Natural killer cell treated with Interleukin-12 subunit alpha and Interleukin-12 subunit beta and Interleukin-15 and Interleukin-18, amount 100 ng/mL, for 72 hours (primary cell): ENCODE measurements around the gene NLRP9. TPM values are rescaled to one million over a fixed set of nuclear protein-coding genes. Genes with fewer than 3 reads are reported as not detected.
"Not testable (repeated sequence)": the region's sequence is repeated elsewhere in the genome, so short reads cannot be mapped to it uniquely, and the experiment has no call there.

Experiments
- ATAC-seq, 2 donors: fragments of 150-1000 bp; cut with Tn5 transposase in 1 of 2; sonication (Bioruptor Pico), chemical (Tn5 transposase) in 1 of 2; 2 replicates each; pipeline ENCODE4 v1.10.0; 2021
- DNase-seq: peaks from one replicate; pipeline ENCODE4 v3.0.0; 2022; ENCODE audit warnings: low spot score
- H3K27ac Mint-ChIP-seq, 2 donors: 1 replicate in 1 of 2; 2 replicates in 1 of 2; pipeline ENCODE4 v1.8.0; 2022; ENCODE audit warnings: mixed read lengths in 2 of 2, mild to moderate bottlenecking in 1 of 2, moderate library complexity in 1 of 2
- H3K27me3 Mint-ChIP-seq, 2 donors: 1 replicate in 1 of 2; 2 replicates in 1 of 2; pipeline ENCODE4 v1.8.0; 2022; ENCODE audit warnings: mixed read lengths in 2 of 2
- H3K36me3 Mint-ChIP-seq: one replicate; pipeline ENCODE4 v1.8.0; 2022; ENCODE audit warnings: mixed read lengths
- H3K4me1 Mint-ChIP-seq, 2 donors: 1 replicate in 1 of 2; 2 replicates in 1 of 2; pipeline ENCODE4 v1.8.0; 2022; ENCODE audit warnings: low read depth in 2 of 2, mixed read lengths in 2 of 2, mild to moderate bottlenecking in 1 of 2
- H3K4me3 Mint-ChIP-seq: one replicate; pipeline ENCODE4 v1.8.0; 2022; ENCODE audit warnings: mixed read lengths
- H3K9me3 Mint-ChIP-seq: 2 replicates; pipeline ENCODE4 v1.8.0; 2022; ENCODE audit warnings: mixed read lengths
- total RNA-seq, 2 donors: library from RNA; stranded (reverse); gene quantifications; one replicate each; pipeline ENCODE4 v1.2.3, GENCODE V29; 2022

NLRP9 gene
- not detected for total RNA-seq

- H3K4me1 Mint-ChIP-seq: no peaks in the 10 kb centered on the region
- no peak for ATAC-seq
These were observed at the start of gene NLRP9 for GRCh38 chr19:55738302-55738701. Gene NLRP9, minus strand, starts transcription at chr19:55738402. Its CDS starts 28 bp downstream, at chr19:55738374.

GRCh38 chr19:55781112-55781511 lies 42.9 kb upstream of the NLRP9 start:
- no peak for DNase-seq
- Mint-ChIP-seq H3K9me3 (no peaks in the 10 kb centered on the region), H3K27ac (no peak overlapping the region), H3K4me1 (no peaks in the 10 kb centered on the region), H3K27me3 (peaks cover 2 to 15% of the 10 kb centered on the region in 2 donors), H3K4me3 (no peak overlapping the region), H3K36me3 (no peaks in the 10 kb centered on the region)
- ATAC-seq: no peak

More at GRCh38 chr19:55738302-55738701, at the start of gene NLRP9:
- Mint-ChIP-seq H3K27ac (no peak within 1 kb of the TSS), H3K9me3 (no peaks in the 10 kb centered on the region), H3K36me3 (no peaks in the 10 kb centered on the region), H3K4me3 (no peak within 1 kb of the TSS), H3K27me3 (peaks cover 2 to 14% of the 10 kb centered on the region in 2 donors)
- no peak for DNase-seq

- Mint-ChIP-seq H3K36me3 (no peaks in the 10 kb centered on the region), H3K27ac (no peak overlapping the region), H3K9me3 (no peaks in the 10 kb centered on the region), H3K27me3 (peaks cover 2 to 22% of the 10 kb centered on the region in 2 donors), H3K4me3 (no peak overlapping the region), H3K4me1 (no peaks in the 10 kb centered on the region)
- ATAC-seq (no peak), DNase-seq (no peak)
These were observed 40.1 kb upstream of the NLRP9 start for GRCh38 chr19:55778331-55778730.

- H3K27me3 Mint-ChIP-seq: peaks cover 0 to 22% of the 10 kb centered on the region in 2 donors
These were observed 39.3 kb upstream of the NLRP9 start for GRCh38 chr19:55777528-55777927.

DNA sequence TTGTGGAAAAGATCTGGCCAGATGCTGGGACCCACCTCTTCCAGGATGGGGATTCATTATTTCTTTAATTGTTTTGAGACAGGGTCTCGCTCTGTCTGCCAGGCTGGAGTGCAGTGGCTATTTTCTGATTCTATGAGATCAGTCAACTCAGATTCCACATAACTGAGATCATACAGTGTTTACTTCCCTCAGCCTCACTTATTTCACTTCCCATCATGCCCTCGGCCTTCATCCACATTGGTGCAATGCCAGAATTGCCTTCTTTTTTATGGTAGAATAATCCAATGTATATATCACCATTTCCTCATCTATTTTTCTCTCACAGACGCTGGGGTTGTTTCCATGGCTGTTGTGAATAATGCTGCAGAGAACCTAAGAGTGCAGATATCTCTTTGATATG lies 31.4 kb upstream of the NLRP9 start:
- not testable (repeated sequence) for H3K27ac Mint-ChIP-seq, H3K9me3 Mint-ChIP-seq, H3K36me3 Mint-ChIP-seq, H3K4me1 Mint-ChIP-seq, DNase-seq, ATAC-seq, H3K4me3 Mint-ChIP-seq
- H3K27me3 Mint-ChIP-seq: peaks cover 13 to 15% of the 10 kb centered on the region in 2 donors

More at GRCh38 chr19:55777528-55777927, 39.3 kb upstream of the NLRP9 start:
- Mint-ChIP-seq H3K36me3 (no peaks in the 10 kb centered on the region), H3K4me1 (no peaks in the 10 kb centered on the region), H3K27ac (no peak overlapping the region), H3K9me3 (no peaks in the 10 kb centered on the region), H3K4me3 (no peak overlapping the region)
- ATAC-seq (no peak), DNase-seq (no peak)

DNA sequence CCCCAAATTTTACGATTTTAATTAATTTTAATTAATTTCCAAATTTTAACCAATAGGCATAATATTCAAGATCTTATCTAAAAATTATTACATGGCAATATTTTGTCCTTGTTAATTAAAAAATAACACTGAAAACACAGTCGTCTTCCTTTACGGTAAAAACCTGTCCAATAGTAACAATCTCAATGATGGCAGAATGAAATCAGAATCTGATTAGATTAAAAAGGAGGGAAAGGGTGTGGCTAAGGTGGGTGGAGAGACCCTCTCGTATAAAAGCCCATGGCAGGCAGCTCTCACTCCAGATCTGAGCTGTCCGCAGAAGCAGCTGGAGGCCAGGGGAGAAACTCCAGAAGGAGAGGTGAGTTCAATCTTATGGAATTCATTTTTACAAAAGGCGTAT lies 30.6 kb upstream of the NLRP9 start, which contains the start of gene RFPL4AL1:
Gene RFPL4AL1 (plus strand): TSS at position 301 of the 400 bp plus-strand sequence. CDS start 2,687 bp downstream, outside the sequence.
- H3K27me3 Mint-ChIP-seq: peaks cover 14 to 17% of the 10 kb centered on the region in 2 donors
- ATAC-seq, H3K4me1 Mint-ChIP-seq, H3K36me3 Mint-ChIP-seq, H3K4me3 Mint-ChIP-seq, H3K27ac Mint-ChIP-seq, DNase-seq, H3K9me3 Mint-ChIP-seq: not testable (repeated sequence)

- peaks cover 0 to 3% of the 10 kb centered on the region in 2 donors for H3K4me1 Mint-ChIP-seq
- H3K27me3 Mint-ChIP-seq: peaks cover 16 to 22% of the 10 kb centered on the region in 2 donors
- H3K27ac Mint-ChIP-seq: no peak overlapping the region
- H3K4me3 Mint-ChIP-seq: no peak overlapping the region
- DNase-seq (no peak), ATAC-seq (no peak)
- no peaks in the 10 kb centered on the region for H3K36me3 Mint-ChIP-seq
- H3K9me3 Mint-ChIP-seq: no peaks in the 10 kb centered on the region
These were observed 28.3 kb upstream of the NLRP9 start for GRCh38 chr19:55766466-55766865.

DNA sequence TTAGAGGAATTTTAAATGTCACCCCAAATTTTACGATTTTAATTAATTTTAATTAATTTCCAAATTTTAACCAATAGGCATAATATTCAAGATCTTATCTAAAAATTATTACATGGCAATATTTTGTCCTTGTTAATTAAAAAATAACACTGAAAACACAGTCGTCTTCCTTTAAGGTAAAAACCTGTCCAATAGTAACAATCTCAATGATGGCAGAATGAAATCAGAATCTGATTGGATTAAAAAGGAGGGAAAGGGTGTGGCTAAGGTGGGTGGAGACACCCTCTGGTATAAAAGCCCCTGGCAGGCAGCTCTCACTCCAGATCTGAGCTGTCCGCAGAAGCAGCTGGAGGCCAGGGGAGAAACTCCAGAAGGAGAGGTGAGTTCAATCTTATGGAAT lies 20.6 kb upstream of the NLRP9 start, which contains the start of gene RFPL4A:
Gene RFPL4A (plus strand): TSS at position 301 of the 400 bp plus-strand sequence. CDS start 2,704 bp downstream, outside the sequence.
- not testable (repeated sequence) for DNase-seq, H3K27ac Mint-ChIP-seq, H3K4me3 Mint-ChIP-seq, H3K36me3 Mint-ChIP-seq, H3K9me3 Mint-ChIP-seq, H3K4me1 Mint-ChIP-seq, ATAC-seq
- peaks cover 4 to 34% of the 10 kb centered on the region in 2 donors for H3K27me3 Mint-ChIP-seq

GRCh38 chr19:55756808-55757207 lies 18.6 kb upstream of the NLRP9 start:
- H3K27ac Mint-ChIP-seq, H3K36me3 Mint-ChIP-seq, ATAC-seq, H3K4me3 Mint-ChIP-seq, DNase-seq, H3K4me1 Mint-ChIP-seq, H3K9me3 Mint-ChIP-seq: not testable (repeated sequence)
- peaks cover 7 to 43% of the 10 kb centered on the region in 2 donors for H3K27me3 Mint-ChIP-seq

- H3K4me1 Mint-ChIP-seq: no peaks in the 10 kb centered on the region
- H3K4me3 Mint-ChIP-seq: no peak overlapping the region
- peaks cover 3% of the 10 kb centered on the region for H3K9me3 Mint-ChIP-seq
- no peaks in the 10 kb centered on the region for H3K36me3 Mint-ChIP-seq
- no peak for DNase-seq
- ATAC-seq: no peak
- peaks cover 3 to 27% of the 10 kb centered on the region in 2 donors for H3K27me3 Mint-ChIP-seq
- no peak overlapping the region for H3K27ac Mint-ChIP-seq
These were observed 15.2 kb upstream of the NLRP9 start for GRCh38 chr19:55753401-55753800.

- ATAC-seq (no peak), DNase-seq (no peak)
- no peaks in the 10 kb centered on the region for H3K4me1 Mint-ChIP-seq
- H3K27ac Mint-ChIP-seq: no peak overlapping the region
- H3K4me3 Mint-ChIP-seq: no peak overlapping the region
- no peaks in the 10 kb centered on the region for H3K36me3 Mint-ChIP-seq
- H3K27me3 Mint-ChIP-seq: peaks cover 3 to 10% of the 10 kb centered on the region in 2 donors
- H3K9me3 Mint-ChIP-seq: no peaks in the 10 kb centered on the region
These were observed 12.5 kb upstream of the NLRP9 start for GRCh38 chr19:55750715-55751114.

DNA sequence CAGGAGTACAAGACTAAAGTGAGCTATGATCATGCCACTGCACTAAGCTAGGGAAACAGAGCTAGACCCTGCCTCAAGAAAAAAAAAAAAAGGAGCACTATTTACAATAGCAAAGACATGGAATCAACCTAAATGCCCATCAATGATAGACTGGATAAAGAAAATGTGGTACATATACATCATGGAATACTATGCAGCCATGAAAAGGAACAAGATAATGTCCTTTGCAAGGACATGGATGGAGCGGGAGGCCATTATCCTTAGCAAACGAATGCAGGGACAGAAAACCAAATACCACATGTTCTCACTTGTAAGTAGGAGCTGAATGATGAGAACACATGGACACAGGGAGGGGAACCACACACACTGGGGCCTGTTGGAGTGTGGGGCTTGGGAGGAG lies 7.8 kb downstream of the NLRP9 start:
- not testable (repeated sequence) for H3K4me3 Mint-ChIP-seq, H3K27ac Mint-ChIP-seq, H3K36me3 Mint-ChIP-seq, H3K27me3 Mint-ChIP-seq, ATAC-seq, H3K9me3 Mint-ChIP-seq, DNase-seq, H3K4me1 Mint-ChIP-seq

GRCh38 chr19:55723491-55723890 lies 14.7 kb downstream of the NLRP9 start:
- DNase-seq (no peak), ATAC-seq (no peak)
- Mint-ChIP-seq H3K27ac (no peak overlapping the region), H3K36me3 (peaks cover 6% of the 10 kb centered on the region), H3K27me3 (peaks cover 26 to 40% of the 10 kb centered on the region in 2 donors), H3K9me3 (peaks cover 9% of the 10 kb centered on the region), H3K4me1 (no peaks in the 10 kb centered on the region), H3K4me3 (no peak overlapping the region)

DNA sequence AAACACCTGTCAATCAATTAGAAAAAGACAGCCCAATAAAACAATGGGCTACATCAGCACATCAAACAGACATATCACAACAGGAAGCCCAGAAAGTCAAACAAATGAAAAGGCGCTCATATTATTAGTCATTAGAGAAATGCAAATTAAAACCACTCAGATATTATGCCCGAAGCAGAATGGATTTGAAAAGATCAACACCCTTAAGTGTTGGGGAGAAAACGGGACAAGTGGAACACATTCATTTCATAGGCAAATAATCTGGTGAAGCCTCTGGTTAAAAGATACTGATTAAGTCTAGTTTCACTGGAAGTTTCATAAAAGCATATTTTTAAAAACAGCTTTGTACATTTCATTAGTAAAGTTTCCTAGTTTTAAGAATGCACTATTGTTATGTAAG lies 17.4 kb downstream of the NLRP9 start:
- H3K27ac Mint-ChIP-seq: no peak overlapping the region
- ATAC-seq: no peak
- DNase-seq: no peak

More for the DNA sequence above, 17.4 kb downstream of the NLRP9 start:
- Mint-ChIP-seq H3K27me3 (peaks cover 33 to 42% of the 10 kb centered on the region in 2 donors), H3K36me3 (peaks cover 6% of the 10 kb centered on the region), H3K9me3 (peaks cover 9% of the 10 kb centered on the region), H3K4me1 (no peaks in the 10 kb centered on the region), H3K4me3 (no peak overlapping the region)
